GM18519 (cell line): Measurements from ENCODE around the gene USP33.
"Not testable (repeated sequence)": the region's sequence is repeated elsewhere in the genome, so short reads cannot be mapped to it uniquely, and the experiment has no call there.

Source experiments
- ATAC-seq: cut with Tn5 transposase; IDR thresholded peaks from one replicate; pipeline ENCODE4 v1.9.1; 2021; ENCODE audit warnings: mild to moderate bottlenecking, moderate library complexity; ENCODE audit not compliant: unreplicated experiment, low FRiP score

USP33 gene

GRCh38 chr1:77742011-77742555 is 17.6 kb downstream of the USP33 start:
- no peak for ATAC-seq

- ATAC-seq: no peak
These were observed 18.3 kb downstream of the USP33 start for GRCh38 chr1:77741316-77741715.

GRCh38 chr1:77739235-77739634 is 20.4 kb downstream of the USP33 start:
- no peak for ATAC-seq

- no peak for ATAC-seq
These were observed 27.6 kb downstream of the USP33 start for GRCh38 chr1:77732090-77732489.

- no peak for ATAC-seq
These were observed 33.9 kb downstream of the USP33 start for GRCh38 chr1:77725706-77726105.

- ATAC-seq: no peak
These were observed 41.5 kb downstream of the USP33 start for GRCh38 chr1:77718181-77718580.

- ATAC-seq: no peak
These were observed 43.6 kb downstream of the USP33 start for GRCh38 chr1:77716065-77716464.

- no peak for ATAC-seq
These were observed 49.9 kb downstream of the USP33 start for GRCh38 chr1:77709727-77710126.

- ATAC-seq: no peak
These were observed 53.3 kb downstream of the USP33 start for GRCh38 chr1:77706321-77706720.

GRCh38 chr1:77704736-77705135 is 54.9 kb downstream of the USP33 start:
- no peak for ATAC-seq

- not testable (repeated sequence) for ATAC-seq
These were observed 60.0 kb downstream of the USP33 start for GRCh38 chr1:77699673-77700072.

GRCh38 chr1:77697441-77697840 is 62.2 kb downstream of the USP33 start:
- ATAC-seq: no peak

- no peak for ATAC-seq
These were observed 70.7 kb downstream of the USP33 start for GRCh38 chr1:77688939-77689338.

- no peak for ATAC-seq
These were observed 72.1 kb downstream of the USP33 start for GRCh38 chr1:77687519-77687906.

- no peak for ATAC-seq
These were observed 72.7 kb downstream of the USP33 start for GRCh38 chr1:77686796-77687518.

- ATAC-seq: peak; percentile 74
These were observed 76.2 kb downstream of the USP33 start for GRCh38 chr1:77683160-77684148.

- peak; percentile 64 for ATAC-seq
These were observed 77.0 kb downstream of the USP33 start, which contains the start of gene ZZZ3 for GRCh38 chr1:77682460-77683159. Gene ZZZ3 (minus strand): TSS chr1:77682658. CDS start chr1:77633354, 49,304 bp downstream.

GRCh38 chr1:77680173-77680572 is 79.5 kb downstream of the USP33 start:
- ATAC-seq: no peak

- ATAC-seq: no peak
These were observed 80.7 kb downstream of the USP33 start for GRCh38 chr1:77678660-77679610.
